K562 (cell line): ENCODE data around the gene SPTAN1. TPM values are rescaled to one million over a fixed set of nuclear protein-coding genes. Genes with fewer than 3 reads are reported as not detected.

Experiments used
- CSDE1 ChIP-seq, 2 experiments: fragments of 450-650 bp; IDR thresholded peaks; 2 replicates each; pipeline ENCODE4 v1.6.1; 2016; ENCODE audit warnings: mild to moderate bottlenecking in 1 of 2
- EGR1 ChIP-seq: fragments of 450-650 bp; conservative IDR thresholded peaks from 2 replicates; pipeline ENCODE4 v1.6.1; 2017; ENCODE audit warnings: mild to moderate bottlenecking
- FUS ChIP-seq: fragments of 200-400 bp; formaldehyde crosslinking; optimal IDR thresholded peaks from 2 replicates; pipeline ENCODE3; 2017; ENCODE audit warnings: low read depth, low read length
- MEF2D ChIP-seq: conservative IDR thresholded peaks from 2 replicates; pipeline ENCODE4 v1.6.1; 2016; ENCODE audit warnings: low read depth, missing genetic modification characterization, missing compliant biosample characterization
- RB1 ChIP-seq: fragments of 450-650 bp; IDR thresholded peaks from 2 replicates; pipeline ENCODE4 v1.6.1; 2017; ENCODE audit warnings: low read depth, mild to moderate bottlenecking
- polyA plus RNA-seq, 8 experiments: library from polyadenylated mRNA; depleted of rRNA in 4 of 8; stranded (reverse) in 5 of 8; unstranded in 3 of 8; fragments of >200 nt; fragmentation: Nextera tagmentation in 2 of 8; fragmentation: Illumina TruSeq in 1 of 8; extraction: Ambion mirVana in 2 of 8; extraction: Trizol in 1 of 8; gene quantifications; 2 replicates each; pipeline versions ENCODE4 v1.2.1 to v1.2.3, GENCODE V29; 2011 to 2014; ENCODE audit warnings: inconsistent platforms in 1 of 8, missing spikeins in 1 of 8
- total RNA-seq, 7 experiments: library from RNA; depleted of rRNA in 6 of 7; stranded (reverse); fragments of >200 nt in 6 of 7; fragmentation: Illumina TruSeq in 2 of 7; extraction: Trizol in 2 of 7; gene quantifications; 2 replicates each; pipeline versions ENCODE4 v1.2.1 to v1.2.3, GENCODE V29; 2011 to 2021; ENCODE audit warnings: low replicate concordance in 1 of 7
- TF ChIP-seq, protein P1 (sequence below): sonication (generic); formaldehyde crosslinking; IDR thresholded peaks from 2 replicates; pipeline ENCODE4 v1.9.0; 2022; ENCODE audit warnings: mild to moderate bottlenecking, missing genetic modification reagents
- TF ChIP-seq, protein P2 (sequence below): fragments of 450-650 bp; IDR thresholded peaks from 2 replicates; pipeline ENCODE4 v1.6.1; 2016; ENCODE audit warnings: mild to moderate bottlenecking, moderate library complexity
- TF ChIP-seq, protein P3 (sequence below): sonication (generic); formaldehyde crosslinking; IDR thresholded peaks from 2 replicates; pipeline ENCODE4 v1.8.0; 2023; ENCODE audit warnings: missing genetic modification reagents, mild to moderate bottlenecking, borderline replicate concordance

Gene SPTAN1
- total and polyA plus RNA-seq, 9 of the 15 experiments (the other 6 are each of a cell fraction or from before 2014, with no cell fraction given): 1.5 to 13.5 (median 6.8) TPM

DNA sequence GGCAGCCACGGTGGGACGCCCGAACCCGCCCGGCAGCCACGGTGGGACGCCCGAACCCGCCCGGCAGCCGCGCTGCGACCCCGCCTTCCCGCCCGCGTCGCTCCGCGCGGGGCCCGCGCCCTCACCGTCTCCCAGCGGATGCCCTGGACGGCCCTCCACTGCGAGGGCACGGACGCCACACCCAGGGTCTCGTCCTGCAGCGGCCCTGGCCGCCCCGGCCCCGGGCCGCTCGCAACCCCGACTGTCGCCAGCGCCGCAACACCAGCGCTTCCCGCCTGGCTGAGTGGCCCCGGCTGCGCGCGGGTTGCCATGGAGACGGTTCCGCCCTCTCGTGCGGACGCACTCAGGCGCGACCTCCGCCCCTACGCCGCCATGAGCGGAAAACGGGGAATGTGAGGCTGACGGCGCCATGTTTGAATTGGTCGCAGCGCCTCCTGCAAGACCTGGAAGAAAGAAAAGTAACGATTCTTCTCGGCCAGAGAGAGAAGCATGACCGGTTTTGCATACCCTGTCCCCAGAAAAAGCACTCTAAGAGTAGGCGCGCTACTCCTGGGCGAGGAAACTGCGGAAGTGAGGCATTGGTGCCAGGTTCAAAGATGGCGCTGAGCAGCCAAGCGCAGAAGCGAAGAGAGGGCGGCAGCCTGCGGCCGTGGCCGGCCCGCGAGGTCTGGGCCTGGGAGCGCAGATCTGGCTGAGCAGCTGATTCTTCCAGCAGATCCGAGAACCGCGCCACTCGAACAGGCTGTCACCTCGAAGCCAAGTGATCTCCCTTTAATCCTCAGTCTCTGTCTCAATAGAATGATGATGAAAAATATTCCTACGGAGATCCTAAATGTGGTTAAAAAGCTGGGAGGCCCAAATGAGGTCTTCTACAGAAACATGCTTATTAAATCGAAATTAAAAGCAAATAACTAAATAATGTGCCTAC is 104.3 kb downstream of the SPTAN1 start, which contains the start of gene DYNC2I2 (continued):
- TF ChIP-seq, protein P1, sequence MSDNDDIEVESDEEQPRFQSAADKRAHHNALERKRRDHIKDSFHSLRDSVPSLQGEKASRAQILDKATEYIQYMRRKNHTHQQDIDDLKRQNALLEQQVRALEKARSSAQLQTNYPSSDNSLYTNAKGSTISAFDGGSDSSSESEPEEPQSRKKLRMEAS (CRISPR knock-in tag): peak; percentile 93
- TF ChIP-seq, protein P2, sequence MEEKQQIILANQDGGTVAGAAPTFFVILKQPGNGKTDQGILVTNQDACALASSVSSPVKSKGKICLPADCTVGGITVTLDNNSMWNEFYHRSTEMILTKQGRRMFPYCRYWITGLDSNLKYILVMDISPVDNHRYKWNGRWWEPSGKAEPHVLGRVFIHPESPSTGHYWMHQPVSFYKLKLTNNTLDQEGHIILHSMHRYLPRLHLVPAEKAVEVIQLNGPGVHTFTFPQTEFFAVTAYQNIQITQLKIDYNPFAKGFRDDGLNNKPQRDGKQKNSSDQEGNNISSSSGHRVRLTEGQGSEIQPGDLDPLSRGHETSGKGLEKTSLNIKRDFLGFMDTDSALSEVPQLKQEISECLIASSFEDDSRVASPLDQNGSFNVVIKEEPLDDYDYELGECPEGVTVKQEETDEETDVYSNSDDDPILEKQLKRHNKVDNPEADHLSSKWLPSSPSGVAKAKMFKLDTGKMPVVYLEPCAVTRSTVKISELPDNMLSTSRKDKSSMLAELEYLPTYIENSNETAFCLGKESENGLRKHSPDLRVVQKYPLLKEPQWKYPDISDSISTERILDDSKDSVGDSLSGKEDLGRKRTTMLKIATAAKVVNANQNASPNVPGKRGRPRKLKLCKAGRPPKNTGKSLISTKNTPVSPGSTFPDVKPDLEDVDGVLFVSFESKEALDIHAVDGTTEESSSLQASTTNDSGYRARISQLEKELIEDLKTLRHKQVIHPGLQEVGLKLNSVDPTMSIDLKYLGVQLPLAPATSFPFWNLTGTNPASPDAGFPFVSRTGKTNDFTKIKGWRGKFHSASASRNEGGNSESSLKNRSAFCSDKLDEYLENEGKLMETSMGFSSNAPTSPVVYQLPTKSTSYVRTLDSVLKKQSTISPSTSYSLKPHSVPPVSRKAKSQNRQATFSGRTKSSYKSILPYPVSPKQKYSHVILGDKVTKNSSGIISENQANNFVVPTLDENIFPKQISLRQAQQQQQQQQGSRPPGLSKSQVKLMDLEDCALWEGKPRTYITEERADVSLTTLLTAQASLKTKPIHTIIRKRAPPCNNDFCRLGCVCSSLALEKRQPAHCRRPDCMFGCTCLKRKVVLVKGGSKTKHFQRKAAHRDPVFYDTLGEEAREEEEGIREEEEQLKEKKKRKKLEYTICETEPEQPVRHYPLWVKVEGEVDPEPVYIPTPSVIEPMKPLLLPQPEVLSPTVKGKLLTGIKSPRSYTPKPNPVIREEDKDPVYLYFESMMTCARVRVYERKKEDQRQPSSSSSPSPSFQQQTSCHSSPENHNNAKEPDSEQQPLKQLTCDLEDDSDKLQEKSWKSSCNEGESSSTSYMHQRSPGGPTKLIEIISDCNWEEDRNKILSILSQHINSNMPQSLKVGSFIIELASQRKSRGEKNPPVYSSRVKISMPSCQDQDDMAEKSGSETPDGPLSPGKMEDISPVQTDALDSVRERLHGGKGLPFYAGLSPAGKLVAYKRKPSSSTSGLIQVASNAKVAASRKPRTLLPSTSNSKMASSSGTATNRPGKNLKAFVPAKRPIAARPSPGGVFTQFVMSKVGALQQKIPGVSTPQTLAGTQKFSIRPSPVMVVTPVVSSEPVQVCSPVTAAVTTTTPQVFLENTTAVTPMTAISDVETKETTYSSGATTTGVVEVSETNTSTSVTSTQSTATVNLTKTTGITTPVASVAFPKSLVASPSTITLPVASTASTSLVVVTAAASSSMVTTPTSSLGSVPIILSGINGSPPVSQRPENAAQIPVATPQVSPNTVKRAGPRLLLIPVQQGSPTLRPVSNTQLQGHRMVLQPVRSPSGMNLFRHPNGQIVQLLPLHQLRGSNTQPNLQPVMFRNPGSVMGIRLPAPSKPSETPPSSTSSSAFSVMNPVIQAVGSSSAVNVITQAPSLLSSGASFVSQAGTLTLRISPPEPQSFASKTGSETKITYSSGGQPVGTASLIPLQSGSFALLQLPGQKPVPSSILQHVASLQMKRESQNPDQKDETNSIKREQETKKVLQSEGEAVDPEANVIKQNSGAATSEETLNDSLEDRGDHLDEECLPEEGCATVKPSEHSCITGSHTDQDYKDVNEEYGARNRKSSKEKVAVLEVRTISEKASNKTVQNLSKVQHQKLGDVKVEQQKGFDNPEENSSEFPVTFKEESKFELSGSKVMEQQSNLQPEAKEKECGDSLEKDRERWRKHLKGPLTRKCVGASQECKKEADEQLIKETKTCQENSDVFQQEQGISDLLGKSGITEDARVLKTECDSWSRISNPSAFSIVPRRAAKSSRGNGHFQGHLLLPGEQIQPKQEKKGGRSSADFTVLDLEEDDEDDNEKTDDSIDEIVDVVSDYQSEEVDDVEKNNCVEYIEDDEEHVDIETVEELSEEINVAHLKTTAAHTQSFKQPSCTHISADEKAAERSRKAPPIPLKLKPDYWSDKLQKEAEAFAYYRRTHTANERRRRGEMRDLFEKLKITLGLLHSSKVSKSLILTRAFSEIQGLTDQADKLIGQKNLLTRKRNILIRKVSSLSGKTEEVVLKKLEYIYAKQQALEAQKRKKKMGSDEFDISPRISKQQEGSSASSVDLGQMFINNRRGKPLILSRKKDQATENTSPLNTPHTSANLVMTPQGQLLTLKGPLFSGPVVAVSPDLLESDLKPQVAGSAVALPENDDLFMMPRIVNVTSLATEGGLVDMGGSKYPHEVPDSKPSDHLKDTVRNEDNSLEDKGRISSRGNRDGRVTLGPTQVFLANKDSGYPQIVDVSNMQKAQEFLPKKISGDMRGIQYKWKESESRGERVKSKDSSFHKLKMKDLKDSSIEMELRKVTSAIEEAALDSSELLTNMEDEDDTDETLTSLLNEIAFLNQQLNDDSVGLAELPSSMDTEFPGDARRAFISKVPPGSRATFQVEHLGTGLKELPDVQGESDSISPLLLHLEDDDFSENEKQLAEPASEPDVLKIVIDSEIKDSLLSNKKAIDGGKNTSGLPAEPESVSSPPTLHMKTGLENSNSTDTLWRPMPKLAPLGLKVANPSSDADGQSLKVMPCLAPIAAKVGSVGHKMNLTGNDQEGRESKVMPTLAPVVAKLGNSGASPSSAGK: no peak
- TF ChIP-seq MEF2D (tag): peak; percentile 90
- TF ChIP-seq CSDE1 (IDR thresholded peaks at IDR 0.05): peak in 1 of 2 experiments; percentile 100; a peak in 2 of 4 replicates
- peak; percentile 100 for TF ChIP-seq RB1
- TF ChIP-seq, protein P3, sequence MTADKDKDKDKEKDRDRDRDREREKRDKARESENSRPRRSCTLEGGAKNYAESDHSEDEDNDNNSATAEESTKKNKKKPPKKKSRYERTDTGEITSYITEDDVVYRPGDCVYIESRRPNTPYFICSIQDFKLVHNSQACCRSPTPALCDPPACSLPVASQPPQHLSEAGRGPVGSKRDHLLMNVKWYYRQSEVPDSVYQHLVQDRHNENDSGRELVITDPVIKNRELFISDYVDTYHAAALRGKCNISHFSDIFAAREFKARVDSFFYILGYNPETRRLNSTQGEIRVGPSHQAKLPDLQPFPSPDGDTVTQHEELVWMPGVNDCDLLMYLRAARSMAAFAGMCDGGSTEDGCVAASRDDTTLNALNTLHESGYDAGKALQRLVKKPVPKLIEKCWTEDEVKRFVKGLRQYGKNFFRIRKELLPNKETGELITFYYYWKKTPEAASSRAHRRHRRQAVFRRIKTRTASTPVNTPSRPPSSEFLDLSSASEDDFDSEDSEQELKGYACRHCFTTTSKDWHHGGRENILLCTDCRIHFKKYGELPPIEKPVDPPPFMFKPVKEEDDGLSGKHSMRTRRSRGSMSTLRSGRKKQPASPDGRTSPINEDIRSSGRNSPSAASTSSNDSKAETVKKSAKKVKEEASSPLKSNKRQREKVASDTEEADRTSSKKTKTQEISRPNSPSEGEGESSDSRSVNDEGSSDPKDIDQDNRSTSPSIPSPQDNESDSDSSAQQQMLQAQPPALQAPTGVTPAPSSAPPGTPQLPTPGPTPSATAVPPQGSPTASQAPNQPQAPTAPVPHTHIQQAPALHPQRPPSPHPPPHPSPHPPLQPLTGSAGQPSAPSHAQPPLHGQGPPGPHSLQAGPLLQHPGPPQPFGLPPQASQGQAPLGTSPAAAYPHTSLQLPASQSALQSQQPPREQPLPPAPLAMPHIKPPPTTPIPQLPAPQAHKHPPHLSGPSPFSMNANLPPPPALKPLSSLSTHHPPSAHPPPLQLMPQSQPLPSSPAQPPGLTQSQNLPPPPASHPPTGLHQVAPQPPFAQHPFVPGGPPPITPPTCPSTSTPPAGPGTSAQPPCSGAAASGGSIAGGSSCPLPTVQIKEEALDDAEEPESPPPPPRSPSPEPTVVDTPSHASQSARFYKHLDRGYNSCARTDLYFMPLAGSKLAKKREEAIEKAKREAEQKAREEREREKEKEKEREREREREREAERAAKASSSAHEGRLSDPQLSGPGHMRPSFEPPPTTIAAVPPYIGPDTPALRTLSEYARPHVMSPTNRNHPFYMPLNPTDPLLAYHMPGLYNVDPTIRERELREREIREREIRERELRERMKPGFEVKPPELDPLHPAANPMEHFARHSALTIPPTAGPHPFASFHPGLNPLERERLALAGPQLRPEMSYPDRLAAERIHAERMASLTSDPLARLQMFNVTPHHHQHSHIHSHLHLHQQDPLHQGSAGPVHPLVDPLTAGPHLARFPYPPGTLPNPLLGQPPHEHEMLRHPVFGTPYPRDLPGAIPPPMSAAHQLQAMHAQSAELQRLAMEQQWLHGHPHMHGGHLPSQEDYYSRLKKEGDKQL: peak; percentile 47; the same call in 1 of the 2 replicates
- TF ChIP-seq EGR1: peak; percentile 92
- peak; percentile 80 for TF ChIP-seq FUS
